CD4-positive, alpha-beta T cell treated with Interleukin-17A for 4 hours (primary cell): Measurements from ENCODE around the gene CDC14B.
"Not testable (repeated sequence)": the region's sequence is repeated elsewhere in the genome, so short reads cannot be mapped to it uniquely, and the experiment has no call there.

Experiments
- DNase-seq: peaks from one replicate; pipeline ENCODE4 v3.0.0-alpha.2; 2020; ENCODE audit warnings: mixed read lengths

Gene CDC14B

DNA sequence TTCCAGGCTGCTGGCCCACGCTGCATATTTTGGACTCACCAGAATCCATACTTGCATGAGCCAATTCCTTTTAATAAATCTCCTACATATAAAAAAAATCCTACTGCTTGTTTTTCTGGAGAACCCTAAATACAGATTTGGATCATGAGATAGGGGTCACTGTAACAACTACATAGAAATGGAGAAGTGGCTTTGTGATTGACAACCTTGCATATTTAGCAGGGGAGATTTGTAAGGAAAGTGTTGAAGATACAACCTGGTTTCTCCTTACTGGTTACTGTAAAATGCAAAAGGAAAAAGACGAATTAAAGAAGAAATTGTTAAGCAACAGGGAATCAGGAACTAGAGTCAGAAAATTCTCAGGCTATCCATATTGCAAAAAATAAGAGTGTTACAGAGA is 94.9 kb downstream of the CDC14B start:
- DNase-seq, result no peak

DNA sequence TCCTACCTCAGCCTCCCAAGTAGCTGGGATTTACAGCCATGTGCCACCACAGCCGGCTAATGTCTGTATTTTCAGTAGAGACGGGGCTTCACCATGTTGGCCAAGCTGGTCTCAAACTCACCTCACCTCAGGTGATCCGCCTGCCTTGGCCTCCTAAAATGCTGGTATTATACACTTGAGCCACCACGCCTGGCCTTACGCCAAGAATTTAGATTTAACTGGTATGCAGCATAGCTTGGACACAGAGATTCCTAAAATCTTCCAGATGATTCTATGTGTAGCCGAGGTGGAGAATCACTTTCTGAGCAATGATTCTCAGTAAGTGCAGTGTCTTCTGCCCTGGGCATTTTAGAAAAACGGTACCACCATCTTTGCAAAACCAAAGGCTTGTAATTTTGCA is 95.6 kb downstream of the CDC14B start:
- no peak for DNase-seq

DNA sequence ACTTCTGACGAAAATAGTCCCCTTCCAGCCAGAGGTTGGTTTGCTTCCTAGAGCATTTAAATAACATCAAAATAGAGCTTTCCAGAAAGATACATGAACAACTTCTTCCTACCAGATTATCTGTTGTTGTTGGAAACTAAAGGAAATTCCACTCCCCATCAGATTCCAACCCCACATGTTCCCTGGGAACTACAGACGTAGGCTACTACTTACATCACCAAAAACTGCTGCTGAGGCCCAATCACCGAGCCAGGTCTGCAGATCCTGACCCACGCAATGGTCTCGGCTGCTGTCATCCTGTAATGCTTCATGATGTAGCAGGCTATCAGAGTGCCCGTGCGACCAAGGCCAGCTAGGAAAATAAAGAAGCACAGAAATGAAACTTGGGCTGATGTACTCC is 96.3 kb downstream of the CDC14B start:
- no peak for DNase-seq

DNA sequence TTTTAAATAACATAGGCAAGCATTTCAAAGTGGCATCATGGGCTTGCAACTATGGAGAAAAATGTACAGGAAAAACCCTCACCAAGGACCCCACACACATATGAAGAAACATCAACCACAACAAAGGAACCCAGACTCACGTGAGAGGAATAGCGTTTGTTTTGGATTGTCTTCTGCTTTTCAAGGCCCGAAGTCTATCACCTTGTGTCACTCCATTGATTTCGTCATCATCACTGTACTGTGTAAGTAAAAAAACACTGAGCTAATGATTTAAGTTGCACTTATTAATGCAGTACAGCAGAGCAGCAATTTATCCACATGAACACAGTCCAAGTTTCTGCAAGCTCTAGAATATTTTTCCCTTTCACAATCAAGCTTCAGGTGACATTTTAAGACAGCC is 97.3 kb downstream of the CDC14B start:
- no peak for DNase-seq

DNA sequence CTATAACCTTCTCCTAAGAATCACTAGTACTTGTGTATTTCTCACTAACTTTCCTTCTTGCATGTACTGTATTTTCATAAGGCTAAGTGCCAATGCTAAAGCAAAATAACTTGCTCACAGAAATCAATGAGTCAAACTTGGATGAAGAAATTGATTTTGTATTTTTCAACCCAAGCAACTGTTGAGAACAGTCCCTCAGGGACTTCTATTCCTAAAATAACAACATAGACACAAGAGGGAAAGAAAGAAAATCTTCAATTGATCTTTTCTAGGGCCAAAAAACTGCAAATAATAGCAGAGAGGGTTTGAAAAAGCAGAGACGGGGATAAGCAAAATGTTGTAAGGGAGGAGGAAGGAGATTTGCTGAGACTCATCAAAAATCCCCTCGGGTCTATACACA is 99.9 kb downstream of the CDC14B start:
- DNase-seq, result no peak

DNA sequence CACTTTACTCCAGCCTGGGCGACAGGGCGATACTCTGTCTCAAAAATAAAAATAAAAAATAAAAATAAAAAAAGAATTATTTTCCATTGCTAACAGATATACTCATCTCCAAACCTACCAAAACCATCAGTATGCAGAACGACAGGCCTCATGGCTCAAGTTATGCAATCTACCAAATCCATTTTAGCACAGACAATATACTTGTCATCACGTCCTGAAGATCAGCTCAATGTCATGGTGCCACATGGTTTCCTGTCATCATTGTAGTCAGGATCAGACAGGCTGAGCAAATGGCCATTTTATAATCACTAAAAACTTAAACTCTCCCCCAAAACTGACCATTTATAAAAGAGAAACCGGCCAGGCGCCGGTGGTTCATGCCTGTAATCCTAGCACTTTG is 100.5 kb downstream of the CDC14B start:
- DNase-seq, result no peak

DNA sequence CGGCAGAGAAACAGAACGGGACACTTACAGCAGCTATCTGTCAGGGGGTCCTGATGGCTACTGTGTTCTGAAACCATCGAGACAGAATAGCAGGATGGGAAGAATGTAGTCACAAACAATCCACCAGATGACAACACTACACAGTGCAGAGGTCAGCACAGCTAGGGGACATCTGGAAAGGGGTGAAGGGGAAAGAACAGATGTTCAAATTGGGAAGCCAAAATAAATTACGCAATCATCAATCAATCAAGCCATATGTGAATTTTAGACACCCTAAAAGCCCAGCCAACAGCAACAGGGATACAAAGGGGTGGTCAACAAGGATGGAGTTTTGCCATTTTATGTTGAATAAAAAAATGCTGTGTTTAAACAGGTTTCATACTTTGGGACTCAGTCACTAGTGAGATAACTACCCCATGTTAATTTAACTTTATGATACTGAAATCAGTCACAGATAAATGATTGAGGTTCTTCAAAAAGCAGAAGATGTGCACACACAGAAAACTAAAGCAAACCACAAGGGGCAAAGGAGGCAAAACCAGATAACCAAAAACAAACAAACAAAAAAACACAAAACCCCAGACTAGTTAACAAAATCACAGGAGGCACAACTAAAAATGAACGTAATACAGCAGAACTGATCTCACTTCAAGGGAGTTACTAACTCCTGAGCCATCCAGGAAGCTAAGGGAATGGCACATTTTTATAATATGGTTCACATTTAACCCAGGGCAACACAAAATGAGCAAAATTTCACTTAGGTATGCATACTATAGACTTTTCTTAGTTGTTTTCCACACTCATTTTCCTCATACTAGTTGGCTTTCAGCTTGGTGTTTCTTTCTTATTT is 103.8 kb downstream of the CDC14B start:
- DNase-seq, result no peak

DNA sequence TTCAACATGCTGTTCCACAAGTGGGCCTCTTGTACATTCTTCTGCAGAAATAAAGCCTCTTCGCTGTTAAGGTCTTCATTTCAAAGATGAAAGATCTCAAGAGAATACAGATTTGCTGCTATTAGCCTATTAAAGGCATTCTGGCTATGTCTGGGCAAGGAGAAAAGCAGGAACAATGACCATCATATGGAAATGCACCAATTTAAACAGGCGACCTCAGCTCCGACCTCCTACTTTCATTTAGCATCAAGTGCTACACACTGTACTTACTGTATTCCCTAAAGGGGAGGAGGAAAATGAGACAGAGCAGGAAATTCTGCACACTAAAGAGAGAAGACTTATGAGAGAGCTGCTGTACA is 104.9 kb downstream of the CDC14B start:
- no peak for DNase-seq

DNA sequence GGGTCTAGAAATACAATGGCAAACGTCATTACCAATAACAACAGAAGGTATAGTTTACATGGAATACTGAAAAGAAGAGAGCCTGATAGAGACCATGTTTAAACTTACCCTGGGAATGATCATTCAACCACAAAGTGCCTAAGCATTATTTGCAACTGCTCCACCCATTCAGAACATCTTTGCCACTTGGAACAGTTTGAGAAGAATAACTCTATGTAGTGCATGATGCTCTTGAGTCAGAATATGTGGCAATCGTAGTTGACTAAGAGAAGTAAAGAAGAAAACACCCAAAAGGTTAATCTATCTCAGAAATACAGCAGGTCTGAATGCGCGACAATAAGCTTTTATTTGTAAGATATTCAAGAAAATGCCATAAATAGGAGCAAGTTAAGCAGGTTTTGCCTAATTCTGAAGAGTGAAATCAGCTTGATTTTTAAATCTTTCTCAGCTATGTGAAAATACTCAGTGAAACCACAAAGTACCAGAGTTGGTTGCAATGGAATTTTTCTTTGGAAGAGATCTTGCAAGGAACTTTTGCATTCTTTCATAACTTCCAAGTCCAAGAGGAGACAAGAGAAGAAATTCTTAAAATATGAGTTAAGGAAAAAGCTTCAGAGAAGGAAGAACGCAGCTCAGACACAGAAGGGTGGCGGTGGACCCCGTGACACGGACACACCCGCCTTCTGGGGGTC is 105.4 kb downstream of the CDC14B start:
- no peak for DNase-seq

DNA sequence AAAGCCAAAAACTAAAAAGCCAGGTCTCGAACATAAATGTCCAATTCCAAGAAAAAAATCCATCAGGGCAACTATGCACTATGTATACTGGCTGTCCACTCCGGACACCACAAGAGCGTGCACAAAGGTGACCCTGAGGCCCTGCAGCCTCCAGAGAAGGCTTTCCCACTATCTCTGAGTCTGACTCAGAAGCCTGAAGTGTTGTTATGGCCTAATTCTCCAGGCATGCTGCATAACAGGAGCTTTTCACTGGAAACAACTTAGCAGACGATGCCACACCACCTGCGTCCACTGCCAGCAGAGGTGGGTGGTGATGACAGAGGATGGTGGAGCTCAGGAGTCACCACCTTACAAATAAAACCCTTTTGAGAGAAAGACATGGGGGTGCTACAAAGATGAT is 106.0 kb downstream of the CDC14B start:
- DNase-seq, result no peak

DNA sequence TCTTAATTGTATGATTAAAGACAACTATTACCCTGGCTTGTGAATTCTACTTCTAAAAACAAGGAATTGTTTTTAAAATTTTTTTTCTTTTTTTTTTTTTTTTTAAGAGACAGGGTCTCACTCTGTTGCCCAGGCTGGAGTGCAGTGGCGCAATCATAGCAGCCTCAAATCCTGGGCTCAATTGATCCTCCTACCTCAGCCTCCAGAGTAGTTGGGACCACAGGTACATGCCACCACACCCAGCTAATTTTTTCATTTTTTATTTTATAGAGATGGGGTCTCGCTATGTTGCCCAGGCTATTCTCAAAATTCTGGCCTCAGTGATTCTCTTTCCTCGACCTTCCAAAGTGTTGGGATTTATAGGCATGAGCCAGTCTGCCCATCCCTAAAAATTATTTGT is 107.4 kb downstream of the CDC14B start:
- DNase-seq, result no peak

DNA sequence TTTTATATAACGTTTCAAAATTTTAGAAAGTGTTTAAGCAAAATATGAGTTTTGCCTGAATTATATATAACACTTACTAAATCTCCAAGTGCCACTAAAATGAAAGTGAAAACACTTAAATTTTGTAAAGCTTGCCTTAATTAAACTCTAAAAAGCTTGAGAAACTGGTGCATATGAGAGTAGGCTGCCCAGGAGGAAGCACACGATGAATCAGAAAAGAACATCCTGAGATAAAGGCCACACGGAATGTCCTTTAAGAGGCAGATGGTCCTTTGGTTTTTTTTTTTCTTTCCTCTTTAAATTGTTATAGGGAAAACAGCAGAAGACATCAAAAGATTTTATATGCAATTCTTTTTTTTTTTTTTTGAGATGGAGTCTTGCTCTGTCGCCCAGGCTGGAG is 109.4 kb downstream of the CDC14B start:
- no peak for DNase-seq

DNA sequence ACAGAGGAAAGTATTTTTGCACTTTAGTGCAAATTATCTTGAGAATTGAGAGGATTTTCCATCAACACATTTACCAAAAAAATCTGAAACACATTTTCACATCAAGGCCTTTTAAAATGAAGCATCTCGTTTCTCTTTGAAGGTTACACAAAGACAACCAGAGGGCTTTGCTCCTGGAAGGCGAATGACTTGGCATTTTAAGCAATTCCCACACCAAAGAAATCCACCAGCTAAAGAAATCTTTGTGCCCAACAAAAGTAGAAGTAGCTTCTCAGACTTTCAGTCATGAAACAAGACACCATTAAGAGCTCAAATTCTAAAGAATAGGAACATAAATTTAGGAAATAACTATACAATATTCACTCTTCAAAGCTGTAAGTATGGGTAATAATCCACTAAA is 109.8 kb downstream of the CDC14B start:
- DNase-seq, result no peak

DNA sequence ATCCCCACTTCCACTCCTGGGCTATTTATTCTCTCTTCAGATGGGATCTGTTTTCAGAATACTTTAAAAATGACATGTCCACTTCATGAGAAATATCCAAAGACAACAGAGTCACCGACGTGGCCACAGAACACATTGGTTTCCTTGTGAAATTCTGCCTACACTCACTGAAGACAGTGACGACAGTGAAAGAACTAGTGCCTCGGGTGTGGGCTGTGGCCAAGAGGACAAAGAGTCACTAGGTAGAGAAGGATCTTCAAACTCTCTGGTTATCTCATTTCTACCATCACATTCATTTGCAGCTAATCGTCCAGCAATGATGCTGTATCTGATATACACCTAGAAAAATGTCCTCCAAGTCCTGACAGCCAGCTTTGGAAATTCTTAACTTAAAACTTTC is 110.6 kb downstream of the CDC14B start:
- no peak for DNase-seq

DNA sequence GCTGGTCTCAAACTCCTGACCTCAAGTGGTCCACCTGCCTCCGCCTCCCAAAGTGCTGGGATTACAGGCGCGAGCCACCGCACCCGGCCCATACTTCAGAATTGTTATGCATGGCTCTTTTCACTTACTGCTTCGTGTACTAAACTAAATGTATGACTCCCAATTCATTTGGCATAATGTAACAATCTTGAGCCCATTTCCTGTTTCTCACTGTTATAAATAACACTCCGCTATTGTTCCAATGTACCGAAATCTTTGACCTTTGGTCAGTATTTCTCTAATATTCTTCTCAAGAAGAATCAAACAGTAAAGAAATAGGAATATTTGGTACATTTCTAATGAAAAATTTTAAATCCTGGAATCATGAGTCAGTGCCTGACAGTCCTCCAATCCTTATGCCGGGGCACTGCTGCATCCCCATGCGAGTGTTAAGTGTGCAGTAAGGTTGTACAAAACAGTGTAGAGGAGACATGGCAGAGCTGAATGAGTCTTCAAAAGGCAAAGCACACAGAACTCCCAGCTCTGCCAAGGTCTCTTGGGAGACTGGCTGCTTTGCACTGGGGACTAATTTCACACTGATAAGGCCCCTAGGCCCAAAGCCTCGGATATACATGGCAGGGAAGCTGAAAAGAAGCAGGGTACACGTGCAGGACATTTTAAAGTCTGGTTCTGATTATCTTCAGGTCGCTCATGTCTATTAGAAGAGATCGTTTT is 111.3 kb downstream of the CDC14B start:
- DNase-seq, result no peak

DNA sequence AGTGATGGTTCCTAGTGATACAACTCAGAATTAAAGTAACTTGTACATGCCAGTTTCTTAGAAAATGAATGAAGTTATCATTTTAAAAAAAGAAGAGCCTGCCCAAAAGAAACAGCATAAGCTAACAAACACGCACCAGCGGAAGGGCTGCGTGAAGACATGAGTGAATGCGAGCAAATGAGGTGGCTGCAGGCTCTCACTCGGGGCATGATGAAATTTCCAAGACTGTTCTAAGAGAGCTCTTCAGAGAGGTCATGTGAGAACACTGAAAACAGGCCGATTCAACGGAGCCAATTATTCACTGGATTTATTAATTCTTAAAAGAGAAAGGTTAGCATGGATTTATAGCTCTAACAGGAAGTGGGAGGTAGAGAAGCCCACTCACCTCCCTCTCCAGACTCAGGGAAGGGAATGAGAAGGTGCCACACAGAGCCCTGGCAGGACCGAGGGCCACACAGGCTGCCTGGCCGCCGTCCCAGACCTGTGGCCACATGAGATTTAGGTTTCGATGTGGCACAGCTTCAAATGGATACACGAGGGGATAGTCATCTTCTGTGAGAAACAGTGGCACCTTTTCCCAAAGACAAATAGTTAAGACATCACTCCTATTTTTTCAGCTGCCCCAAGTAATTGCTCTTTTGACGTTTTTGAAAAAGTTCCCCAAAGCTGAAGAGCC is 114.2 kb downstream of the CDC14B start:
- DNase-seq, result no peak

DNA sequence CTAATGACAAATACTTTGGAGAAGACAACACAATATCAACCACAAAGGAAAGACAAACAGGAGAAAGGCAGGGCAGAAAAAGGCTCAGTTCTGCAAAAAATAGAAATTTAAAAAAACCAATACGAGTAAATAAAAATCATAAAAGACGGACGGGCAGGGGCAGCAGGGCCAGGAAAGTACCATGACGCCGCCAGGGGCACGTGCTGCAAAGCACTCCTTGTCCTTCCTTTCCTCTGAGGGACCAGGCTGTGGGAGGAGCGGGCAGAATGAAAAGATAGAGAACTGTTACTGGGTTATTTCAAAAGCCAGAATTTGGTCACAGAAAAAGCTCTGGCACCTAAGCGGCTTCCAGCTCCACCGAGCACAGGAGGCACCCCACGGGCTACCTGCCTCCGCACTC is 115.7 kb downstream of the CDC14B start:
- no peak for DNase-seq

DNA sequence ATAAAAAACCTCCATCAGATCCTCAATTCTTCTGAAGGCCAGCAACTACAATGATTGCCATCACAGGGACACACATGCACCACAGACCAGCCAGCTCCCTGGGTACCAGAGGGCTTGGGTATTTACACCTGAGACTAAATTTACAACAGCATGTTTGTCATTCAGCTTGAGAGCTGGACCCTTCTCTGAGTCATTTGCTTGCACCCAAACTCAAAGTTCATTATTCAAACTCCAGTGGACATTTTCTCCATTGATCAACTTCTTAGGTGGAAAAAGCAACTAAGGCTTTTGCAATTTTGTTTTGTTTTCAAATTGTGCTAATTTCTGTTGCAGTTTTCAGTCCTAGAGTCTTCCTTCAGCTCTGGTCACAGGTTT is 116.3 kb downstream of the CDC14B start:
- not testable (repeated sequence) for DNase-seq

DNA sequence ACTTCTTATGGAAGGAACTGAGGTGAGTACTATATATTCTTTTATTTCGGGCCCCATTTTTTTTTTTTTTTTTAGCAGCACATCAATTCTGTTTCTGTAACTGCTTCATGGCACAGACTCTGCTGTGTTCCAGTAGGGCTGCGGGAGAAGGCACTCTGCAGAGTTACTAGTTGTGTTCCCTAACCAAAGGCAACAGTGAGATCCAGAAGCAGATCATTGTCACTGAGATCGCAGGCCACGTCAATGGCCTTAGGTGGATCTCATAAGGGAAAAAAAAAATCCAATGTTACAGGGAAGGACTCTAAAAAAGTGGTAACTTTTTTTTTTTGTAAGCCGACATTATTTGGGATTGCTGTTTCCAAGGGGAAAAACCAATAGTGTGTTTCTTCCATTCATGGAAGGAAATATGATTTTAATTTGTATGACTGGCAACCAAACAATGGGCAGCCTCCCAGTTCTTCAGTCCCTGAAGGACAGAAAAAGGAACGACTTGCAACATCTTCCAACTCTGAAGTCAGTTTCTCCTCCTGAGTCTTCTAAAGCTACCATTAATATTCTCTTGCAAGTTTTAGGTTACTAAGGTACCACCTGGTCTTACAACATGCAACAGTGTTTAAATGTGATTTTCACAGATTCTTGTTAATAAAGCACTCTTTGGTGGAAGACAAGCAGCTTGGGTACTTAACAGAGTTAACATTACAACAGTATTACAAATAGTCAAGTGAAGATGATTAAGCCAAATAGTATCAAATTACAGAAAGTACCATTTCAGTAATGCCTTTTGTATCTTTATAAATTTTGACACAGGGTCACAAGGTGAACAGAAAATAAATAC is 116.9 kb downstream of the CDC14B start:
- DNase-seq, result no peak

DNA sequence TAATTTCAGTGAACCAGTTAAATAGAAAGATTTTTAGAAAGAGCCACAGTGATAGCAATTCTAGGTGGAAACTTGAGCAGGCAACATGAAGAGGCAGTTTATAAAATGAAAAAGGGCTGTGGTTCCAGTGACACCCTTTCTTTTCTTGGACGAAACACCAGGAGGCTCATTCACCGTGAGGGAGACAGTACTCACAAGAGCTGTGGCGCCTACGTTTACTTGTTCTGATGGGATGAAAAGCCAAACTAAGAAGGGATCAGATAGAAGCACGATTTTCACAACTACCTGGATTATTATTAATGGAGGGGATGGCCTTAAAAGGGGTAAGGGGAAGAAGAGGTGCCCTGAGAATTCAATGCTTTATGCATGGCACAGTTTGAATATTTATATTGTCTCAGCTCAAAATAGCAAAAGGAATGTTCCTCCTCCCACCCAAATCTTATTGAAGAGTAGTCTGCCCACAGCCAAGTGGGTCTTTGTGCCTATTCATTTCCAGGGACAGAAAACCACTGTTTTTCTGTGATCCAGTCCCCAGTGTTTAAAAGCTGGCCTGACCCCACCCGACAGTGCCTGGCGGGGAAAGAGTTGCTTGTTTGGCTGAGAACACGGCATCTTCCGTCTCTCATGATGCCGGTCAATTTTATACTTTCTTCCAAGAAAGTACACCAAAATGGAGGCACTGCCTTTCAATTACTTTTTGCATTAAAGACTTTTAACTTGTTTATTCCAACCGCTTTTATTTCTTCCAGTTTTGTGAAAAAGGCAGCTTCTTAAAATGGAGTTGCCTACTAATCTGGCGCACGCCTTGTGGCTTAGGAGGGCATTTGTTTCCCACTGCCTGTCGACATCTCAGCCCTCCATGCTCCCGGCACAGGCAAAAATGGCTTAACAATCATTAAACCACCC is 117.8 kb downstream of the CDC14B start:
- no peak for DNase-seq
